HEK293T (cell line): ENCODE results near the gene ATP10A.

Experiments used
- CTCF ChIA-PET: fragments of 350-600 bp; formaldehyde crosslinking; extraction: SDS; loops from one replicate; lab custom pipeline; 2021; ENCODE audit warnings: antibody characterized with exemption, inconsistent platforms; lab: Yijun Ruan, JAX
- POLR2A ChIA-PET: fragments of 350-600 bp; formaldehyde crosslinking; extraction: SDS; loops from one replicate; lab custom pipeline; 2020; ENCODE audit warnings: antibody characterized with exemption, inconsistent platforms; lab: Yijun Ruan, JAX
- DNase-seq: peaks from one replicate; pipeline ENCODE4 v3.0.0; 2012; ENCODE audit warnings: mixed read lengths; ENCODE audit errors: extremely low spot score
- ARNT ChIP-seq: fragments of 450-650 bp; IDR thresholded peaks from 2 replicates; pipeline ENCODE4 v1.6.1; 2017; ENCODE audit warnings: mild to moderate bottlenecking
- BHLHE40 ChIP-seq: fragments of 450-650 bp; IDR thresholded peaks from 2 replicates; pipeline ENCODE4 v1.6.1; 2016; ENCODE audit warnings: mild to moderate bottlenecking, moderate library complexity, borderline replicate concordance
- CTBP1 ChIP-seq: fragments of 450-650 bp; IDR thresholded peaks from 2 replicates; pipeline ENCODE4 v1.6.1; 2016; ENCODE audit warnings: borderline replicate concordance
- ELF4 ChIP-seq: fragments of 450-650 bp; IDR thresholded peaks from 2 replicates; pipeline ENCODE4 v1.6.1; 2017; ENCODE audit warnings: antibody characterized with exemption
- FOXA1 ChIP-seq: fragments of 450-650 bp; IDR thresholded peaks from 2 replicates; pipeline ENCODE4 v1.6.1; 2016; ENCODE audit warnings: mild to moderate bottlenecking
- FOXK2 ChIP-seq: fragments of 450-650 bp; IDR thresholded peaks from 2 replicates; pipeline ENCODE4 v1.6.1; 2016; ENCODE audit warnings: mild to moderate bottlenecking
- FOXM1 ChIP-seq: fragments of 450-650 bp; IDR thresholded peaks from 2 replicates; pipeline ENCODE4 v1.6.1; 2017; ENCODE audit warnings: mild to moderate bottlenecking, borderline replicate concordance
- HDGF ChIP-seq: fragments of 450-650 bp; IDR thresholded peaks from 2 replicates; pipeline ENCODE4 v1.6.1; 2017; ENCODE audit warnings: antibody characterized with exemption, borderline replicate concordance
- L3MBTL2 ChIP-seq: fragments of 450-650 bp; conservative IDR thresholded peaks from 2 replicates; pipeline ENCODE4 v1.6.1; 2016; ENCODE audit warnings: mild to moderate bottlenecking
- LEF1 ChIP-seq: fragments of 450-650 bp; IDR thresholded peaks from 2 replicates; pipeline ENCODE4 v1.6.1; 2017; ENCODE audit warnings: mild to moderate bottlenecking, borderline replicate concordance
- NFRKB ChIP-seq: fragments of 450-650 bp; IDR thresholded peaks from 2 replicates; pipeline ENCODE4 v1.6.1; 2016; ENCODE audit warnings: mild to moderate bottlenecking, moderate library complexity
- PKNOX1 ChIP-seq: fragments of 450-650 bp; IDR thresholded peaks from 2 replicates; pipeline ENCODE4 v1.6.1; 2016
- SP1 ChIP-seq: fragments of 450-650 bp; IDR thresholded peaks from 2 replicates; pipeline ENCODE4 v1.6.1; 2017
- SUZ12 ChIP-seq: fragments of 450-650 bp; IDR thresholded peaks from 2 replicates; pipeline ENCODE4 v1.6.1; 2016; ENCODE audit warnings: mild to moderate bottlenecking
- TARDBP ChIP-seq: fragments of 450-650 bp; IDR thresholded peaks from 2 replicates; pipeline ENCODE4 v1.6.1; 2016
- ZNF384 ChIP-seq: fragments of 450-650 bp; IDR thresholded peaks from 2 replicates; pipeline ENCODE4 v1.6.1; 2016

The ATP10A gene

GRCh38 chr15:25852661-25853524, 10.2 kb downstream of the ATP10A start:
- TF ChIP-seq NFRKB (no peak), L3MBTL2 (no peak), SP1 (no peak), FOXA1 (no peak), TARDBP (no peak), CTBP1 (no peak), ZNF384 (no peak), ARNT (no peak), ELF4 (no peak), BHLHE40 (no peak), FOXM1 (no peak), HDGF (no peak), FOXK2 (no peak), PKNOX1 (no peak), LEF1 (no peak)
- POLR2A ChIA-PET, result no interaction called here
- CTCF ChIA-PET, result no interaction called here
- DNase-seq, result no peak

DNA sequence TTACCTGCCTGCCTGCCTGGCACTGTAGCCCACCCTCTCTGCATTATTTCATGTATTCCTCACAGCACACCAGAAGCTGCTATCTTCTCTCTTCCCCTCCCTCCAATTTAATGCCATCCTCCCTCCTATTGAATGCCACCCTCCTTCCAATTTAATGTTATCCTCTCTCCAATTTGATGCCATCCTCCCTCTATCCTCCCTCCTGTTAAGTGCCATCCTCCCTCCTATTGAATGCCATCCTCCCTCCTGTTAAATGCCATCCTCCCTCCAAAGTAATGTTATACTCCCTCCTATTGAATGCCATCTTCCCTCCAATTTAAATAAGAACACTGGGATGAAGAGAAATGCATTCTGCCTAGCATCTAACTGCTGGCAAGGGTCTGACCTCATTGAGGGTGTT, 11.1 kb downstream of the ATP10A start:
- CTCF ChIA-PET, result no interaction called here
- no peak for TF ChIP-seq FOXA1
- TF ChIP-seq LEF1, result no peak
- no peak for TF ChIP-seq SP1
- no peak for TF ChIP-seq ZNF384
- POLR2A ChIA-PET, result no interaction called here
- DNase-seq, result no peak

DNA sequence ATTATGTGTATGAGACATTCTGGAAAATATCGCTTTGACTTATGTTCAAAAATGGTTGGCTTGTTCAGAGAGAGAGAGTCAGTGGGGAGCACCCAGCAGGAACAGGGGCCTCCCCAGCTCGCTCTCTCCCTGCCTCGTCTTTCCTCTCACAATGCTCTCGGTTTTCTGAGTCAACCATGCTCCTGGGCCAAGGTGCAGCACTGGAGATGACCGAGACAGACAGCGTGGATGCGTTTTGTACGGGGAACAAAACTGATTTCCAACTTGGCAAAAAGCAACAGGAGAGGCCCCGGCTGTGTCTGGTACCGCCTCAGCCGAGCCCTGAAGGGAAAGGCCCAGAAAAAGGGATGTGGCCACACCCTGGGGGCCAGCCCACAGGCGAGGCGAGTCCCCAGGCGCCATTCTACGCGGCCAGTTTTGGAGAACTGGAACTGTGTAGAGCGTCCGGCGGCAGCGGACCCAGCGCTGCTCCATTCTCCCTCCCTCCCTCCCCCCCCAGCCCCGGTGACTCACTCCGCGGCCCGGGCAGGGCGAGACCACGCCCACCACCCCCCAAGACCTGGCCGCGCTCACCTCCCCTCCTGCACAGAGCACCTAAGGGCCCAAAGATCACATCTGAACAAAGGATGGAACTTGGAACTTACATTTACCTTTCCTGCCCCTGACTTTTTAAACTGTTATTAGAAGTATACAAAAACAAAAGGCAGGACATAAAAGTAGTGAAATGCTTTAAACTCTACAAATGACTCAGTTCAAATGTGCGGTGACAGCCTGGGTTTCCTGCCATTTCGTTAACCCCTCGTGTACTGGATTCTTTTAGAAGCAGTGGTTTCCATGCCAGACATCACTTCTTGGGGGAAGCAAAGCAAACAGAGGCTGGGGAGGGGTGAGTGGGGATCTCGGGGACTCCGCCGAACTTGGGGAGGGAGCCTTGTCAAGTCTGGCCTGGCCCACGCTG, 12.7 kb downstream of the ATP10A start:
- ChIA-PET CTCF (no interaction called here), POLR2A (no interaction called here)
- TF ChIP-seq FOXM1, result no peak
- peak; percentile 34 for DNase-seq

DNA sequence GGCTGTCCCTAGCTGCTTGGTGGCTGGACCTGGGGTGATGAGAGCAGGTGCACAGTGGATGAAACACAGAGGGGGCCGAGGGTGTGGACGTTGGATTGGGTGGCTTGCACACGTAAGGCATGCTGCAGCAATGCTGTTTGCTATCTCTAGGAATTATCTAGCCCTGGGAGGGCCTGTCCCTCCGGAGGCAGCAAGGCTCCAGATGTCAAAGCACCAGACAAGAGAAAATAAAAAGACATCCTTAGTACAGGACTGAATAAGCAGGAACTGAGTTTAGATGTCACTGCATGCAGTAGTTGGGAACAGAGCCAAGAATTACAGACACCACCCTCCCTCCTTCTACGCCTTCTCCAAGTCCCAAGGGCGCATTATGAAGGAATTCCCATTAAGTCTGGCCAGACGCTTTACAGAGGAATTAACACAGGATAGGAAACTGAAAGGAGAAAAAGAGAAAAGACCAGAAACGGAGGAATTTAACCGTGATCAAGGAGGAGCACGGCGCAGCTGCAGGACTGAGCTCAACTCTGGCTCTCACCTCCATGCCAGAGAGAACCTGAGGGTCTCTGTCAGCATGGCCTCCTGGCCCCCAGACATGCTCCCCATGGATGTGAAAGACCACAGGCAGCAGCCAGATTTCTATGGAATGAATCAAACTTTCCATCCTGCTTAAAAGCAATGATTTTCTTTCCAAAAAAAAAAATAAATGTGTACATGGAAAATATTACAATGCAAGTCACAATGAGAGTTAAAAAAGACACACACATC, 13.8 kb downstream of the ATP10A start:
- ChIA-PET POLR2A (no interaction called here), CTCF (no interaction called here)
- TF ChIP-seq PKNOX1 (no peak), SUZ12 (no peak), FOXK2 (no peak), LEF1 (no peak), L3MBTL2 (no peak), TARDBP (no peak), ARNT (no peak), FOXA1 (no peak), FOXM1 (no peak), BHLHE40 (no peak), ELF4 (no peak), NFRKB (no peak), HDGF (no peak), CTBP1 (no peak), ZNF384 (no peak), SP1 (no peak)
- DNase-seq, result no peak

GRCh38 chr15:25848784-25849156, 14.4 kb downstream of the ATP10A start:
- ChIA-PET POLR2A (no interaction called here), CTCF (no interaction called here)
- no peak for DNase-seq
- TF ChIP-seq BHLHE40 (no peak), FOXK2 (no peak), LEF1 (no peak), NFRKB (no peak), ARNT (no peak), TARDBP (no peak)

GRCh38 chr15:25848325-25848724, 14.8 kb downstream of the ATP10A start:
- ChIA-PET POLR2A (no interaction called here), CTCF (no interaction called here)
- TF ChIP-seq HDGF, result no peak
- TF ChIP-seq FOXK2, result no peak
- no peak for TF ChIP-seq TARDBP
- TF ChIP-seq ZNF384, result no peak
- no peak for TF ChIP-seq NFRKB
- TF ChIP-seq FOXM1, result no peak
- no peak for TF ChIP-seq CTBP1
- TF ChIP-seq SP1, result no peak
- TF ChIP-seq SUZ12, result no peak
- no peak for DNase-seq
